ENCODE measurements around the gene GALNTL6.

DNA sequence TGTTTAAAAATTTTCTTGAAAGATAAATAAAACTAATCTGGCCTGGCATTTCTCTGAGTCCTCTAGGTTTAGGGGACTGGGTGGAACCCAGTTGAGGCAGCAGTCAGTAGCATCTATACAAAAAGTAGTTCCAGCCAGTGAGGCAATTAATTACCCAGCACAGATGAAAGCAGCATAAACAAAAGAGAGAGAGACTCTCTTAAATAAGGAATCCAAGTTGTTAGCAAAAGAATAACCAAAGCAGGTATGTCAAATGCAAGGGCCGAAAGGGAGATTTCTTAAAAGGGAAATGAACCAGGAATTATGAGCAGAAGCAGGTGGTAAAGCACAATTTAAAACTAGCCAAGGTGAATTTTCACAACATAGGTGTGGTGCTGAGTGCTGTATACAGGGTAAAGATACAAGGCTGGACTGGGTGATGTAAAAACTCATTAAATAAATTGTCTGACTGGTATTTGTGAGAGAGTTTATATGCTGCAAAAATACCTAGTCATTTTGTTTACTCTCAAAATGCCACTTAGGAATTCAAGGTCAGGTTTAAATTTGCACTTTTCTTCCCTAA is 1260.8 kb downstream of the GALNTL6 start:
- no peak for TF ChIP-seq POLR2A (IDR thresholded peaks at IDR 0.05)
- TF ChIP-seq, protein P1, sequence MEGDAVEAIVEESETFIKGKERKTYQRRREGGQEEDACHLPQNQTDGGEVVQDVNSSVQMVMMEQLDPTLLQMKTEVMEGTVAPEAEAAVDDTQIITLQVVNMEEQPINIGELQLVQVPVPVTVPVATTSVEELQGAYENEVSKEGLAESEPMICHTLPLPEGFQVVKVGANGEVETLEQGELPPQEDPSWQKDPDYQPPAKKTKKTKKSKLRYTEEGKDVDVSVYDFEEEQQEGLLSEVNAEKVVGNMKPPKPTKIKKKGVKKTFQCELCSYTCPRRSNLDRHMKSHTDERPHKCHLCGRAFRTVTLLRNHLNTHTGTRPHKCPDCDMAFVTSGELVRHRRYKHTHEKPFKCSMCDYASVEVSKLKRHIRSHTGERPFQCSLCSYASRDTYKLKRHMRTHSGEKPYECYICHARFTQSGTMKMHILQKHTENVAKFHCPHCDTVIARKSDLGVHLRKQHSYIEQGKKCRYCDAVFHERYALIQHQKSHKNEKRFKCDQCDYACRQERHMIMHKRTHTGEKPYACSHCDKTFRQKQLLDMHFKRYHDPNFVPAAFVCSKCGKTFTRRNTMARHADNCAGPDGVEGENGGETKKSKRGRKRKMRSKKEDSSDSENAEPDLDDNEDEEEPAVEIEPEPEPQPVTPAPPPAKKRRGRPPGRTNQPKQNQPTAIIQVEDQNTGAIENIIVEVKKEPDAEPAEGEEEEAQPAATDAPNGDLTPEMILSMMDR (IDR thresholded peaks at IDR 0.05), result no peak

All from lower leg skin (tissue), 3 donors.